Lower lobe of right lung (tissue), 2 donors: ENCODE measurements around the gene MACO1. TPM values are rescaled to one million over a fixed set of nuclear protein-coding genes. Genes with fewer than 3 reads are reported as not detected.

Experiments used
- ATAC-seq, 2 donors: fragments of 200-7000 bp; cut with Tn5 transposase; one replicate each; pipeline ENCODE4 v1.9.1; 2020 to 2022; ENCODE audit warnings: mild to moderate bottlenecking in 2 of 2, moderate library complexity in 2 of 2
- DNase-seq: peaks from one replicate; pipeline ENCODE4 v3.0.0-alpha.2; 2020
- H3K27ac ChIP-seq: fragments of 200-600 bp; one replicate; pipeline ENCODE4 v1.8.0; 2022
- H3K27me3 ChIP-seq: fragments of 200-600 bp; one replicate; pipeline ENCODE4 v1.8.0; 2022; ENCODE audit warnings: low read depth
- H3K36me3 ChIP-seq: fragments of 200-600 bp; one replicate; pipeline ENCODE4 v1.8.0; 2022; ENCODE audit warnings: mild to moderate bottlenecking
- H3K4me1 ChIP-seq: fragments of 200-600 bp; one replicate; pipeline ENCODE4 v1.8.0; 2022
- H3K4me3 ChIP-seq: fragments of 200-600 bp; one replicate; pipeline ENCODE4 v1.8.0; 2022; ENCODE audit warnings: mild to moderate bottlenecking
- H3K9me3 ChIP-seq: fragments of 200-600 bp; one replicate; pipeline ENCODE4 v1.8.0; 2022
- CTCF ChIP-seq: fragments of 200-600 bp; IDR thresholded peaks from one replicate; pipeline ENCODE4 v1.8.0; 2022; ENCODE audit warnings: antibody characterized with exemption, mild to moderate bottlenecking
- intact Hi-C: fragments of 100-400 bp; cut with DNase I; formaldehyde crosslinking; loops from one replicate; pipeline ENCODE4 v1.11.0; 2022
- total RNA-seq: library from RNA; stranded (reverse); fragmentation: NEBNext Ultra II Directional; extraction: Animal tissue kit (Norgen Biotek cat#: 25700); gene quantifications from one replicate; pipeline ENCODE4 v1.2.1, GENCODE V29; 2021
- donor health status: DM: no; HTN: yes; CAD: no; lungs with severe emphysema.

Gene MACO1
- total RNA-seq, 1 donor from 2014 or later: 19.7 TPM

DNA sequence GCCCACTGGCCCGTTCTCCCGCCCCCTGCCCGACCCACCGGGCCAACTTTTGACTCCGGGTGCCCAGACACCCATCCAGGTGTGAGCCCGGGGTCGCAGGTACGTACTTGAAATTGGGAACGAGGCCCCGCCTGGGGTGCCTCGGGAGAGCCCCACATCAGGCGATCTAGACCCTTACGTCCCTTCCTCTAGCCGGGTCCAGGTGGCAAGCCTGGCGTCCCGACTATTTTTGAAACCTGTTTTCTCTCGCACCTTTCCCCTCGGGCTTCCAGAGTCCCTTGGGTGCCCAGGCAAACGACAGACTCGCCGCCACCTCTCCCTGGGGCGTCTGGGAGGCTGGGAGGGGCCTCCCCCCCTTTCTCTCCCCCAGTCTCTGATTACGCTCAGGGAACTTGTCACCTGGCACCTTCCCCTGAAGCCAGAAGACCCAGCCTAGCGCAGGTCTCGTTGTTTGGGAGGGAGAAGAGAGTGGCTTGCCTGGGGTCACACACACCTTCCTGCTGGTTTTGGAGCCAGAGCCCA, 113.6 kb downstream of the MACO1 start:
- peak; percentile 10 to 12 for ATAC-seq
- Histone ChIP-seq H3K9me3 (no peaks in the 10 kb centered on the region), H3K36me3 (no peaks in the 10 kb centered on the region), H3K4me1 (peaks cover 45% of the 10 kb centered on the region), H3K27me3 (no peaks in the 10 kb centered on the region), H3K27ac (peak overlapping the region; percentile 90), H3K4me3 (peak overlapping the region; percentile 90)
- DNase-seq: no peak
- TF ChIP-seq CTCF: no peak
- intact Hi-C loops: no loop called here

DNA sequence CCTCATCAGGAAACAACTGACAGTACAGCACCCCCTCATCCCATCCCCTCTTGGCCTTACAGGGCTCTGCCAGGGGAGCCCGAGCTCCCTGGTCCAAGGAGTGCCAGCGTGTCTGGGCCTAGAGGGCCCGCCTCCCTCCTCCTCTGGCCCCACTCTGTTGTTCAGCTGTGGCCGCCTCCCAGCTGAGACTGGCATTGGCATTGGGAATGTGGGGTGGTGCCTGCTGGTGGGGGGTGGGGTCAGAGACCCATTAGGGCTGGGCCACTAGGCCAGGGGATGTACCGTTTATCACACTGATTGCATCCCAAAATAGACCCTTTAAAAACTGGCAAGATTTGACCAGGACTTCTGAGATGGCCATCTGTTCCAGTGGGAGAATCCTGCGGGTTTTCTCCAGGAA, 114.1 kb downstream of the MACO1 start:
- H3K4me1 ChIP-seq: peaks cover 50% of the 10 kb centered on the region
- peak overlapping the region; percentile 90 for H3K4me3 ChIP-seq
- ATAC-seq (peak; percentile 37 to 48), DNase-seq (peak; percentile 22)
- TF ChIP-seq CTCF: no peak
- H3K9me3 ChIP-seq: no peaks in the 10 kb centered on the region
- H3K27me3 ChIP-seq: no peaks in the 10 kb centered on the region
- no peak overlapping the region for H3K27ac ChIP-seq
- no peaks in the 10 kb centered on the region for H3K36me3 ChIP-seq
- intact Hi-C loops: no loop called here

GRCh38 chr1:25545767-25546166, 115.1 kb downstream of the MACO1 start:
- Histone ChIP-seq H3K4me3 (no peak overlapping the region), H3K4me1 (peaks cover 60% of the 10 kb centered on the region), H3K36me3 (no peaks in the 10 kb centered on the region), H3K9me3 (no peaks in the 10 kb centered on the region), H3K27me3 (no peaks in the 10 kb centered on the region), H3K27ac (no peak overlapping the region)
- ATAC-seq: no peak
- no peak for TF ChIP-seq CTCF
- intact Hi-C loops: no loop called here
- no peak for DNase-seq

DNA sequence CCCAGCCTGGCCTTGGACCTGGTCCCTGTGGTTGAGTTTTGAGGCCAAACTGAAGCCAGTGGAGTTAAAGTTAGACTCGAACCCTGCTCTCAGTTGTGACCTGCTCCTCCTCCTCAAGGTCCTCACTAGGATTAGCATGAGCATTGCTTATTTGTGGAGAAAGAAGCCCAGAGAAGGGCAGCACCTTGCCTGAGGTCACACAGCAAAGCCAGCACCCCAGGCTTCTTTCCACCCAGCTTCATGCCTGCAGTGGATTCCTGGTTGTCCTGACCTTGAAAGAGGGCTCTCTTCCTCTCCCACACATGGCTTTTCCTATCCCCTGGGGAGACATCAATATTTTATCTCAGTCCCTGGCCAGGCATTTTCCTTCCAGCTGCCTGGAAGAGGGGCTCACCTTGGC, 115.5 kb downstream of the MACO1 start:
- DNase-seq (no peak), ATAC-seq (no peak)
- Histone ChIP-seq H3K36me3 (no peaks in the 10 kb centered on the region), H3K4me1 (peaks cover 64% of the 10 kb centered on the region), H3K27ac (no peak overlapping the region), H3K9me3 (no peaks in the 10 kb centered on the region), H3K27me3 (no peaks in the 10 kb centered on the region), H3K4me3 (no peak overlapping the region)
- intact Hi-C loops: no loop called here
- TF ChIP-seq CTCF: no peak

GRCh38 chr1:25548601-25549000, 117.9 kb downstream of the MACO1 start:
- DNase-seq (peak; percentile 10), ATAC-seq (no peak)
- no peak for TF ChIP-seq CTCF
- intact Hi-C loops: no loop called here
- Histone ChIP-seq H3K4me1 (peaks cover 75% of the 10 kb centered on the region), H3K9me3 (no peaks in the 10 kb centered on the region), H3K36me3 (no peaks in the 10 kb centered on the region), H3K27me3 (no peaks in the 10 kb centered on the region), H3K27ac (peak overlapping the region; percentile 66), H3K4me3 (no peak overlapping the region)
